ENCODE results near the gene TNS3. TPM values are rescaled to one million over a fixed set of nuclear protein-coding genes. Genes with fewer than 3 reads are reported as not detected.

Gene TNS3
- total and polyA plus RNA-seq, 10 of the 15 experiments (the other 5 are each of a cell fraction or from before 2014, with no cell fraction given) = 0.27 to 2.7 (median 0.79) TPM

- no peaks in the 10 kb centered on the region for H3K9me3 ChIP-seq (replicated peaks; ENCODE audit: control insufficient read depth, insufficient read depth, low read length)
- no peaks in the 10 kb centered on the region for H4K20me1 ChIP-seq (ENCODE audit: control insufficient read depth, insufficient read depth)
- no peak overlapping the region for H2AFZ ChIP-seq (ENCODE audit: control insufficient read depth, low read depth, low read length)
- FAIRE-seq = no peak
- 0 out of 2 replicates have a peak, but pooled peaks have one; percentile 58 for TF ChIP-seq HDGF (IDR thresholded peaks at IDR 0.05)
- no peak for TF ChIP-seq SREBF1 (IDR thresholded peaks at IDR 0.05; ENCODE audit: low read length)
- no peak for TF ChIP-seq SMC3 (IDR thresholded peaks at IDR 0.05; ENCODE audit: borderline replicate concordance, low read length)
- peak; percentile 19 for TF ChIP-seq PBX3 (IDR thresholded peaks at IDR 0.05; ENCODE audit: insufficient replicate concordance, low read depth, low read length)
- peak; percentile 69 for TF ChIP-seq PKNOX1 (IDR thresholded peaks at IDR 0.05)
- no peak for DNase-seq (ENCODE audit: low read depth, low spot score)
- peaks cover 9% of the 10 kb centered on the region for H3K4me1 ChIP-seq (ENCODE audit: control insufficient read depth, insufficient read depth, low read length)
- in situ Hi-C loops (cut with MboI) = no loop called here
- 78% methylated on average over 3 of the region's 11 CpGs for WGBS (ENCODE audit: insufficient coverage, insufficient replicate concordance, low lambda C conversion rate, missing lambda C conversion rate)
- intact Hi-C loops (cut with micrococcal nuclease; ENCODE audit: unreplicated experiment) = no loop called here
- H3K27me3 ChIP-seq (replicated peaks in 1 of 2; ENCODE audit: control insufficient read depth in 2 of 2, insufficient read depth in 2 of 2, low read length in 1 of 2) = no peaks in the 10 kb centered on the region; a peak in 1 of 4 replicates
- POLR2A ChIA-PET = no interaction called here
- SMC1A ChIA-PET (ENCODE audit: uncharacterized antibody, unreplicated experiment) = no interaction called here
- no peak overlapping the region for H3K4me3 ChIP-seq
- no peak overlapping the region for H3K9ac ChIP-seq (ENCODE audit: control insufficient read depth, insufficient read depth, low read length)
- H3K79me2 ChIP-seq (ENCODE audit: control insufficient read depth, insufficient read depth, low read length) = no peaks in the 10 kb centered on the region
- RAD21 ChIA-PET (ENCODE audit: unreplicated experiment) = no interaction called here
- CTCF ChIA-PET = interaction anchor here (1.4 kb wide), 1 partner anchor 10 kb away, joined by 3 read pairs; no protein-coding TSS in a partner anchor
- H3K4me2 ChIP-seq (ENCODE audit: control insufficient read depth, insufficient read depth) = no peak overlapping the region
- H3K27ac ChIP-seq (ENCODE audit: control insufficient read depth, insufficient read depth) = no peak overlapping the region
- no peaks in the 10 kb centered on the region for H3K36me3 ChIP-seq (ENCODE audit: control insufficient read depth in 2 of 2, insufficient read depth in 2 of 2, low read length in 1 of 2)
- no TSS peak for BruUV-seq (replicated peaks)
- ATAC-seq = peak; percentile 53
These were observed 353.4 kb downstream of the TNS3 start for GRCh38 chr7:47228386-47229014.

Measured in GM12878 (cell line).